Retinal pigment epithelial cell (primary cell): ENCODE results near the gene OBP2A.

Source experiments
- DNase-seq: peaks from one replicate; pipeline ENCODE4 v3.0.0-alpha.2; 2010; ENCODE audit warnings: low read depth
- H3K4me3 ChIP-seq: 2 replicates; pipeline ENCODE4 v1.5.1; 2011; ENCODE audit warnings: mild to moderate bottlenecking, low read length, control low read depth, moderate library complexity
- TF ChIP-seq, protein P1 (sequence below): conservative IDR thresholded peaks from 2 replicates; pipeline ENCODE4 v1.5.1; 2011; ENCODE audit warnings: low read depth, low read length, control low read depth, inconsistent platforms

The OBP2A gene

GRCh38 chr9:135552698-135553171, 6.8 kb downstream of the OBP2A start:
- TF ChIP-seq, protein P1, sequence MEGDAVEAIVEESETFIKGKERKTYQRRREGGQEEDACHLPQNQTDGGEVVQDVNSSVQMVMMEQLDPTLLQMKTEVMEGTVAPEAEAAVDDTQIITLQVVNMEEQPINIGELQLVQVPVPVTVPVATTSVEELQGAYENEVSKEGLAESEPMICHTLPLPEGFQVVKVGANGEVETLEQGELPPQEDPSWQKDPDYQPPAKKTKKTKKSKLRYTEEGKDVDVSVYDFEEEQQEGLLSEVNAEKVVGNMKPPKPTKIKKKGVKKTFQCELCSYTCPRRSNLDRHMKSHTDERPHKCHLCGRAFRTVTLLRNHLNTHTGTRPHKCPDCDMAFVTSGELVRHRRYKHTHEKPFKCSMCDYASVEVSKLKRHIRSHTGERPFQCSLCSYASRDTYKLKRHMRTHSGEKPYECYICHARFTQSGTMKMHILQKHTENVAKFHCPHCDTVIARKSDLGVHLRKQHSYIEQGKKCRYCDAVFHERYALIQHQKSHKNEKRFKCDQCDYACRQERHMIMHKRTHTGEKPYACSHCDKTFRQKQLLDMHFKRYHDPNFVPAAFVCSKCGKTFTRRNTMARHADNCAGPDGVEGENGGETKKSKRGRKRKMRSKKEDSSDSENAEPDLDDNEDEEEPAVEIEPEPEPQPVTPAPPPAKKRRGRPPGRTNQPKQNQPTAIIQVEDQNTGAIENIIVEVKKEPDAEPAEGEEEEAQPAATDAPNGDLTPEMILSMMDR: no peak
- DNase-seq: no peak

DNA sequence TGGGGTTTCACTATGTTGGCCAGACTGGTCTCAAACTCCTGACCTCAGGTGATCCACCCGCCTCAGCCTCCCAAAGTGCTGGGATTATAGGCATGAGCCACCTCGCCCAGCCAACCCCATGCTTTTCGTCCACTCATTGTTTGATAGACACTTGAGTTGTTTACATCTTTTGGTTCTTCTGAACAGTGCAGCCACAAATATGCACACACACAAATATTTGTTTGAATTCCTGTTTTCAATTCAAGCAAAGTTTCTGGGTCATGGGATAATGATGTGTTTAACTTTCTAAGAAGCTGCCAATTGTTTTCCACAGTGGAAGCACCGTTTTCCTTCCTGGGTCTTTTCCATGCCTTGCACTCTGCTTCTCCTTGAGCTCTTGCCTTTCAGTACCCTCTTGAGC, 8.8 kb downstream of the OBP2A start:
- no peak for DNase-seq
- TF ChIP-seq, protein P1: no peak
- no peak overlapping the region for H3K4me3 ChIP-seq

More at GRCh38 chr9:135552698-135553171, 6.8 kb downstream of the OBP2A start:
- no peak overlapping the region for H3K4me3 ChIP-seq

DNA sequence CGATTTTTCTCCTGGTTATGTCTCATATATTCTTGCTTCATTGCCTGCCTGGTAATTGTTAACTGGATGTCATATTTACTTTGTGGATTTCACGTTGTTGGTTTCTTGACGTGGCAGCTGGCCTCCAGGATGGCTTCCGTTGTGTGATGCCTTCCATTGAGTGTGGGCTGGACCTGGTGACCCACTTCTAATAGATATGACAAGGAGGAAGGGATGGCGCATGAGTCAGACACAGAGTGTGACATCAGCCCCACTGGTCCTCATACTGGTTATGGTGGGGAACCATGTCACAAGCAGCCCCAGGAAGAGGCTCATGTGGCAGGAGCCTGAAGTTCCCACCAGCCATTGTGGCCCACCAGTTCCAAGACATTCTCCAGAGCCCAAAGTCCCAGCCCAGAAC, 9.3 kb downstream of the OBP2A start:
- H3K4me3 ChIP-seq: no peak overlapping the region
- TF ChIP-seq, protein P1: no peak
- DNase-seq: no peak

- no peak overlapping the region for H3K4me3 ChIP-seq
- TF ChIP-seq, protein P1: no peak
- no peak for DNase-seq
Measured at GRCh38 chr9:135555910-135556309, 10.0 kb downstream of the OBP2A start.

- no peak overlapping the region for H3K4me3 ChIP-seq
- TF ChIP-seq, protein P1: no peak
- DNase-seq: no peak
Measured at GRCh38 chr9:135559606-135560005, 13.7 kb downstream of the OBP2A start.

GRCh38 chr9:135561391-135562234, 15.7 kb downstream of the OBP2A start, which contains the start of gene PAEP:
Gene PAEP, plus strand, starts transcription at chr9:135561756.
- TF ChIP-seq, protein P1: no peak
- no peak for DNase-seq
- no peak within 1 kb of the TSS for H3K4me3 ChIP-seq
